HG03469 (cell line): ENCODE data around the gene SSR3.
A peak's percentile ranks its signal among the peaks of the same experiment; 100 is the strongest.

Source experiments
- ATAC-seq: cut with Tn5 transposase; IDR thresholded peaks from one replicate; pipeline ENCODE4 v1.9.1; 2021; ENCODE audit warnings: mild to moderate bottlenecking, moderate library complexity, moderate number of reproducible peaks; ENCODE audit not compliant: unreplicated experiment

The SSR3 gene

DNA sequence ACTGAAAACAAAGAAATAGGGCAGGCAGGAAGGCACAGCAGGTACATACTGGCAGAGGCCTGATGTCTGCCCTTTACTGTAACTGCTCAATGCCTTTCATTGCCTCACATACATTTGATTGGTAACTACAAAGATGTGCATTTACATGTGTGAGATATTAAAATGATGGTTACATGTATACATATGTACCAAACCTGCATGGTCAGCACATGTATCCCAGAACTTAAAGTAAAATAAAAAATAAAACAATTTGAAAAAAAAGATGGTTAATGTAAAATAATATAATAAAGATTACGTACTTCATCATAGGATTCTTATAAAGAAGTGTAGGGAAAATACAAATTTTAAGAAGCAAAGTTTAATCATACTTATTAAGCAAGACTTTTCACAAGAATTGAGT is 15.1 kb downstream of the SSR3 start:
- ATAC-seq = no peak

- ATAC-seq = no peak
These were observed 15.9 kb downstream of the SSR3 start for GRCh38 chr3:156539051-156539450.

- ATAC-seq = no peak
These were observed 18.2 kb downstream of the SSR3 start for GRCh38 chr3:156536524-156537316.

DNA sequence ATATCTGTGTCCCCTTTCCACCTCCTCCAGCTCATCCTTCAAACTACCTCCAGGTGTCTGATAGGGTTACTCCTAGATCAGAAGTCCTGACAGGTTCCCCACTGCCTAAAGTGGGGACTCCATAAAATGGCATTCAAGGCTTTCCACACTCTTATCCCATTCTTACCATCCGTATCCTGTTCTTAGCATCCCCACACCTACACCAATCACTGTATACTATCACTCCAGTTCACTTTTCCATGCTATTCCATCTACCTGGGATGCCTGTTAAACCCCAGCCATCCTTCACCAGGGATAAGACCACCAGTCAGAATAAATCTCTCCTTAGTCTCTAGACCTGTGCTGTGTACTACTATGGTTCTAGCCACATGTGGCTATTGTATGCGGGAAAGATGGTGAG is 19.1 kb downstream of the SSR3 start:
- ATAC-seq = no peak

- no peak for ATAC-seq
These were observed 19.7 kb downstream of the SSR3 start for GRCh38 chr3:156535162-156535627.

DNA sequence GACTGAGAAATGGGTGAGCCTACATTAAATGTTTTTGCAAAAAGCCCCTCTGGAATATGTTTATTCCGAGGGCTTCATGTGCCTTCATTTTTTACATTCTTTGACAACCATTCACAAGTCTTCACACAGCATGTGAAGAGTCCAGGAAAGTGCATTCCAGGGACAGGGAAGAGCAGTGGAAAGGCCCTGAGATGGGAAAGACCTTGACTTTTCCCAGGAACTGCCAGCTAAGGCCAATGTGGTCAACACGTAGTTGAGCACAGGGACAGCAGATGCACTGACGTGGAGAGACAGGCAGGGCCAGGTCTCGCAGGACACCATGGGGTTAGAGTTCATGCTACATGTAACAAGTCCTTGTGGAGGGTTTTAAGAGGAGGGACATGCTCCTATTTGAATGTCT is 21.7 kb downstream of the SSR3 start:
- ATAC-seq = no peak

GRCh38 chr3:156532730-156533129 is 22.2 kb downstream of the SSR3 start:
- ATAC-seq = no peak

DNA sequence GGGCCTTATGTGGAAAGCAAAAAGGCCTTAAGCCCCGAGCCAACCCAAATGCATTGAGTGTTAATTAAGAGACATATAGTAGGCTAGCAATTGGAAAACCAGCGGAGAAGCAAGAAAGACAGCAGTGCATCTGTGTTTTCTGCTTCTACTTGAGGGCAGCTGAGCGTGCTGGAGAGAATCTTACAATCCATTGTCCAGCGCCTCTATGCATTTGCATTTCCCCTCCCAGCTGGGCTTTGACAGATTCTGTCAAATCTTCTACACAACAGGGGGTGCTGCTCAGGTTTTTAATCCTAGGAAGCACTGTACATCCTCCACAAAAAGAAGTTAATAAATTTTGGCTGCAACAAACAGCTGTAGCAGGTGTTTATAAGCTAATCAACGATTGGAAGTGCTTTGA is 23.9 kb downstream of the SSR3 start:
- no peak for ATAC-seq

- no peak for ATAC-seq
These were observed 27.9 kb downstream of the SSR3 start for GRCh38 chr3:156527060-156527459.

GRCh38 chr3:156525808-156526207 is 29.1 kb downstream of the SSR3 start:
- no peak for ATAC-seq

DNA sequence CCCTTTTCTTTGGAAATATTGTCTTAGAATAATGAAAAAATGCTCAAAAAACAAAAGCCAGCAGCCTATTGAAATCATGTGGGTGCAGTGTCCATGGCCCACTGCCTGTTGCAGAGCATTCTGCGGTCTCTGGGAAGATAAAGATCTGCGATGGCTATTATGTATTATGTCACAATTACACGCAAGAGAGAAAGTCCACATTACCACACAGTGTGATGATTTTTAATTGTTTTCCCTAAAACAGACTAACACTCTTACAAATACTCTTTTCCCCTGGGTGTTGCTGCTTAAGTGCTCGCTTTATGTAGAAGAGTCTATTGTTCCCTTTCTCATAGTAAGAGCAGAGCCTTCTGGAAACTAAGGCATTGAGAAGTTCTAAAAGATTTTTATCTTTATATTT is 32.2 kb downstream of the SSR3 start:
- ATAC-seq = no peak

DNA sequence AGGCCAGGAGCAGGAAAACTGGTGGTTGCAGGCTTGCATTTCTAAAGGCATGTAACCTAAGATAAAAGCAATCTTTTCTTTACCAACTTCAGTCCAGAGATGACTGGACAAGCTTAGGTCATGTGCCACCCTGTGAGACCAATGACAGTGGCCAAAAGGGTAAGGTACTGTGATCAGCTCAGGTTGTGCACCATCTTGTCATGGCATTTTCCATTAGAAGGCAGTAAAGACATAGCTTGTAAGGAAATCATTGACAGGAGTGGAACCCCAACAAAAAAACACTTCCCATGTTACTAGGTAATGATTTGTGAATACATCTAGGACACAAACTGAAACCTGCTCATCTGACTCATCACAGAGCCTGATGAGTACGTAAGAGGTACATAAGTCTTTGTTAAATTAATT is 35.2 kb downstream of the SSR3 start:
- peak; percentile 73 for ATAC-seq

DNA sequence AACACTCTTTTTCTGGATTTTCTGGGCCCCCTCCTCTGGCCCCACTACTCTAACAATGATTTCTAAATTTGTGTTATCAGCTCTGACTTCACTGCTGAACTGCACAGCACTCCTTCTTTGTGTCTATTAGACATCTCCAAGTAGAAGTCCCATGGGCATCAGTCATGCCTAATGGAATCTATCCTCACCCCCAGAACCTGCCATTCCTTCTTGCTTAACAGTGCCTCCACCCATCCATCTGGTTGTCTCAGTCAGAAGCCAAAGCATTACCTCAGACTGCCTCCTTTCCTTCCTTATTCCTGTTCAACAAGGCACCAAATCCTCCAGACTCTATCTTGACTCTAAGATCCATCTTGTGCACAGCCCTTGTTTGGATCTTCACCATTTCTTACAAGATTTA is 36.2 kb downstream of the SSR3 start:
- no peak for ATAC-seq

DNA sequence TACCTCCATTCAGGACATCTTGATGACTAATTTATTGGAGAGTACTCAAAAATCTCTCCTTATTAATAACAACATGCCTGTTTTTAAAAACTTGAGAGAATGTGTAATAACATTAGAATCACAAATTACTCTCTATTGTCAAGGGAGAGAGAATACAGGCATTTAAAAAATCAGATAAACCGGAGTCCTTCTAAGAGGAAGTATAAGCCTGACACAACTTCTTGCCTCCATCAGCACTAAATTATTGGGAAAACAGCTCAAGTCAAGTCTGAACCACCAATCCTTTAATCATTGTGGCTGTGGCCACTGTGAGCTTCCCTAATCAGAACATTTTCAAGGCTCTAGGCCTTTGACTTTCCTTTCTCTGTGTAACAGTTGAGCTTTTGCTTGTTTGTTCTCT is 38.0 kb downstream of the SSR3 start:
- ATAC-seq = no peak

DNA sequence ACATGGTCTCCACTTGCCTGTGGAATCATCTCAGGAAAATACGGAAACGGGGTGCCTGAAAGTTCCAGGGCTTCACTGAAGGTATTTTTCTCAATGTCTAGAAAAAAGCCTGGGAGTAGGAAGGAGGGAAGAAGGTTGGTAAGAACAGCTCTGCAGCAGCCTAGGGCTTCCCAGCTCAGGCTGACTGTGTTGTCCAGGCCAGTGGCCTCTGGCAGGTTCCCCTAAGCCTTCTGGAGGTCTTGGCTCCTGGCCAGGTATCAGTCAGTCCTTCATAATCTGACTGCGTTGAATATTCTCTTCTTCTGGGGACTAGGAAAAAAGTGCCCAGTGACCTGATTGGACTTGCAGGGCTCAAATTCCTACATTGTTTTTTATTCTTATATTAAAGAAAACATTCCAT is 38.6 kb downstream of the SSR3 start:
- no peak for ATAC-seq

DNA sequence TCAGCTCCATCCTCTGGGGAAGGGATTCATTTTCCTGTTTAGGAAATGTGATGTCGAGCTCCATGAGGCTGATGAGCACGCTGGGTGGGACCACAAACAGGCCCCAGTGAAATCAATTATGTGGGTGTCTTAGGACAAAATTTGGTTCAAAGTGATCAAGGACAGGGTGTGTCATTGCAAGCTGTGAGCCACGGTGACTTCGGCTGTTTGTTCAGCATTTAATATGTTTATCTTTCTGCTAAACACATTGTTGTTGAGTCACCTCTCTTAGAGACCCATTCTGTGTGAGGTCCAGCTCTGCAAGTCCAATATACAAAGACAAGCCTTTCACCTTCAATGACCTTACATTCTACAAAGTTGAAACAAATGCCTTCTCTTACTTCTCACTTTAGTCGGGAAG is 41.3 kb downstream of the SSR3 start:
- ATAC-seq = no peak

- ATAC-seq = no peak
These were observed 42.8 kb downstream of the SSR3 start for GRCh38 chr3:156511987-156512677.

GRCh38 chr3:156509189-156510174 is 45.4 kb downstream of the SSR3 start:
- ATAC-seq = peak; percentile 68

GRCh38 chr3:156507285-156507684 is 47.6 kb downstream of the SSR3 start:
- no peak for ATAC-seq

GRCh38 chr3:156498307-156498706 is 56.6 kb downstream of the SSR3 start:
- no peak for ATAC-seq

DNA sequence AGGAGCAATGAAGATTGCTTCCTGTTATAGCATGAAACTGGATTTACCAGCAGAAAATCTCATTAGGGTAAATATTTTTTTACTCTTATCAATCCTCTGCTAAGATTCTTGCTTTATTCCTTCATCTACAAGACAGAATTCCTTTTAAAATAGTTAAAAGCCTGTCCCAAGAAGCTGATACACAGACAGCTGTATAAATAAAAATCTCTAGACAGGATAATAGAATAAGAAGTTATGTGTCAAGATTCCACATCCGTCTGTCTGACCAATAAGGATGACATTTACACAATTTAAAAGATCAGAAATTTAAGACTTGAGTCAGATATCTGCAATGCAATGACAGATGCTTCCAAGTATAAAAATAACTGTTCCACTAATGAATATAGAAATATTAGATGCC is 57.6 kb downstream of the SSR3 start:
- no peak for ATAC-seq
